IPS-NIHi11 (cell line): ENCODE data around the gene LGALS7.
"Not testable (repeated sequence)": the region's sequence is repeated elsewhere in the genome, so short reads cannot be mapped to it uniquely, and the experiment has no call there.

Source experiments
- DNase-seq: peaks from one replicate; pipeline ENCODE4 v3.0.0; 2012; ENCODE audit warnings: mixed read lengths, low spot score

Gene LGALS7

DNA sequence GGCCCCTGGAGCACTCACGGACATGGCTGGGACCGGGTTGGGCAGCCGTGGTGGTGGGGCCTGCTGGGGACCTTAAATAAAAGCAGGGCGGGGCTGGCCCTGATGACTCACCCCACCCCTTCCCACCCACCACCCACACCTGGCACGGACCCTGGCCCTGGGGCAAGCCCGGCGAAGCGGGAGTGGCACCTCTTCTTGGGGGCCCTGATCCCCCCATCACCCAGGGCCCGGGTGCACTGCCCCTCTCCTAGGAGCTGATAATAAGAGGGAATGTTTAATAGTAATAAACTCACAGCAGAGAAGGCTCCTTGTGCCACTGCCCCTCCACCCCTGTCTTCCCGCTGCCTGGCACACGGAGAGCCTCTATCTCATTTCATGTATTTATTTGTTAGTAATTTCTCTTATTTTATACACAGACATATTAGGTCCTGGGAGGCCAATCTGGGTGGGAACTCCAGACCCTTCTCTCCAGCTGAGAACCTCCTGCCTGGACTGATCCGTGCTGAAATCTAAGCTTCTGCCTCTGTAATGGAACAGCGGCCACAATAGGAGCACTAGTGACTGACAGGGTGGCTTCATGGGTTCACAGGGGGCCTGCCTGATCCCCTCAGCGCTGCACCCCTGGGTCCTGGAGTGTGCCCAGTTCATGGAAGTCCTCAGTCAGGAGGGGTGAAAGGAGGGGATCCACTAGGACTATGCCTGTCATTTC is at the start of gene LGALS7:
LGALS7 (minus strand) TSS at position 49 of the 709 bp plus-strand sequence; CDS start at position 24, 25 bp downstream.
- DNase-seq, result peak; percentile 3

DNA sequence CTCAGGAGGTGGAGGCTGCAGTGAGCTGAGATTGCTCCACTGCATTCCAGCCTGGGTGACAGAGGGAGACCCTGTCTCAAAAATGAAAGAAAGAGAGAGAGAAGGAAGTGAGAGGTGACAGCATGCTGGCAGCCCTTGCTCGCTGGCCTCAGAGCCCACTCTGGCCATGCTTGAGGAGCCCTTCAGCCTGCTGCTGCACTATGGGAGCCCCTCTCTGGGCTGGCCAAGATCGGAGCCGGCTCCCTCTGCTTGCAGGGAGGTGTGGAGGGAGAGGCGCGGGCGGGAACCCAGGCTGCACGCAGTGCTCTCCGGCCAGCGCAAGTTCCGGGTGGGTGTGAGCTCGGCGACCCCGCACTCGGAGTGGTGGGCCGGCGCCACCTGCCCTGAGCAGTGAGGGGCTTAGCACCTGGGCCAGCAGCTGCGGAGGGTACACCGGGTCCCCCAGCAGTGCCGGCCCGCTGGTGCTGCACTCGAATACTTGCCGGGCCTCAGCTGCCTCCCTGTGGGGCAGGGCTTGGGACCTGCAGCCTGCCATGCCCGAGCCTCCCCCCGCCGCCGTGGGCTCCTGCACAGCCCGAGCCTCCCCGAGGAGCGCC is 48.0 kb upstream of the LGALS7 start:
- DNase-seq, result not testable (repeated sequence)

DNA sequence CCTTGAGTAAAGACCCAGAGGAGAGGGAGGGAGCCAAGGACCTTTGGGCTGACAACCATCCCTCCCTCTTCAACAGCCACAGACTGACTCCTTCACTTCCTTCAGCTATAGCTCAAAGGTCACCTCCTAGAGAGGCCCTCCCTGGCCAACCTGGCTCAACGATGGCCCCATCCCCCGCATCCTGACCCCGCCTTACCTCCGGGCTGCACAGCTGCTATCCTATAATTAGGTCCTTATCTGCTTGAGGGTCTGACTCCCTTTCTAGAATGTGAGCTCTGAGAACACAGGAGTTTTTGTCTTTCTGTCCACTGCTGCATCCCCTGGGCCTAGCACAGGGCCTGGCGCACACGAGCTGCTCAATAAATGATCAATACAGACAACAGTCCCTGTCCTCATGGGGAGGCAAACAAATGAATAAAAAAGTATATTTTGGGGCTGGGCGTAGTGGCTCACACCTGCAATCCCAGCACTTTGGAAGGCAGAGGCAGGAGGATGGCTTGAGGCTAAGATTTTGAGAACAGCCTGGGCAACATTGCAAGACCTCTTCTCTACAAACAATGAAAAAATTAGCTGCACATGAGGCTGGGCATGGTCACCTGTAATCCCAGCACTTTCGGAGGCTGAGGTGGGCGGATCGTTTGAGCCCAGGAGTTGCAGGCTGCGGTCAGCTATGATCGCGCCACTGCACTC is 46.1 kb upstream of the LGALS7 start:
- DNase-seq, result peak; percentile 42

DNA sequence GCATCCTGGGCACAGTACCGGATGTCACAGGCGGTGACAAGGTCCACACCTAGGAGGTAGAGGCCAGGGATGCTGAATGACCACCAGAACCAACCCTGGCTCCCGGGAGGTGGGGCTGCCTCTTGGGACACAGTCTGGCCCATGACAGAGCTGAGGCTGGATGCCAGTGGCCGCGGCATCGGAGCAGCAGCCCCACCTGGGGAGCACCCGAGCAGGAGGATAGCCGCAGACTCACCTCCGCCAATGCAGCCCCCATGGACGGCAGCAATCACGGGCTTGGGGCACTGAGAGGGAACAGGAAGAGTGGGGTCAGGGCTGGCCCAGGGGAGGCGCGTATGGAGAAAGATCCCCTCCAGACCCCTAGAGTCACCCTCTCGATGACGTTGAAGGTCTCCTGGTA is 43.8 kb upstream of the LGALS7 start:
- DNase-seq, result no peak

DNA sequence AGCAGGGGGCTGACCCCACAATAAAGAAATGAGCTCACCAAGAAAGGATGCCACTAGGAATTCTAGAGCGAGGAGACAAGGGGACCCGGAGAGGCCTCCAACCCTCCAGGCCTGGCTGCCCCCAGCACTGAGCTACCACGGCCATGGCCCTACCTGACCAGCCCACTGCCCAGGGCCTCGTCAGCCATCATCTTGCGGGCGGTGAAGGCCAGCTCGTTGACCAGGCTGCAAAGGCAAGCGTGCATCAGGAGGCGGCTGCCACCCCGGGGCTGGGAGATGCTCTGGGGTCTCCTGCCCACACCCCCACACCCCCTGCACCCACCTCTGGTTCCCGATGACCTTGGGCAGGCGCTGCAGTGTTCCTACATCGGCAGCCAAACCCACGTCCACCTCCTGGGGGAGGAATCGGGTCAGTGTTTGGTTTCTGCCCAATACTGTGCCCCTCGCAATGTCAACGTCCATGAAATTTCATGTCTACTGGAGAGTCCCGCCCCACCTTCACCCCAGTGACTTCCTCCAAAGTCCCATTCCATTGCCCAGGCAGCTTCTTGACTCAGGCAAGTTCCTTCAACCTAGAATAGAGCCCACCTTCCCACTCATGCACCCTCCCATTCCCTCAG is 42.9 kb upstream of the LGALS7 start:
- DNase-seq, result no peak

DNA sequence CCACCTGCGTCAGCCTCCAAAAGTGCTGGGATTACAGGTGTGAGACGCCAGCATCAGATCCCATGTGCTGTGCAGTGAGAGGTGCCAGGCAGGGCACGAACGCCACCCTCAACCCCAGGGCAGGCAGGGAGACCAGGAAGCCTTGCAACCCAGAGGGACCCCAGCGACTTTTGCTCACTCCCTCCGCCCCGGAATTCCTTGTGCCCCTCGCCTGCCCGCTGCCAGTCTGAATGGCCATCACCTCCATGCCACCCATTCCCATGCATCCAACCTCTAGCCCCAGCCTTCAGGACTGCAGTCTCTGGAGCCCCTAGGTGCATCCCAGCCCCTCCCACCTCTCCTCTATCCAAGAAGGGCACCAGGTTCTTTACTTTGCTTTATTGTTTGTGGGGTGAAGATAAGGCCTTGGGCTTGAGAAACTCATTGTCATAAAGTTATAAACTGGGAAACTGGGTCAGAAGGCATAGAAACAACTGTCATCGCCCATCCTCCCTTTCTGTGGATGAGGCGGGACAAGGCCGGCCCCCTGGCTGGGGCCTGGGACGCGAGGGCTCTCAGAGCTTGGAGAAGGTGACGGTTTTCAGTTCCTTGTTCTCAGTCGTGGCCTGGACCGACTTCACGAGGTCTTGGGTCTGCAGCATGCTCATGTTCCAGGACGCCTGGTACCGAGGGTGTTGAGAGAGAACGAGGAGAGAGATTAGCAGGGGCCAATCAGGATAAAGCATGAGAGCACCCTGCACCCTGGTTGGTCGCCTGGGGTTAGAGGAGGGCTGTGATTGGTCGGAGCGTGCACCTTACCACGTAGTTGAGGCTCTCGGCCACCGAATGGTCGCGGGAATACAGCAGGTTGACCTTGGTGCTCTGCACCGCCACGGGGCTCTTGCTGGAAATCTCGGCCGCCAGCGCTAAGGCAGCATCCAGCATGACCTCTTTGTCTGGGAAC is 42.0 kb upstream of the LGALS7 start:
- peak; percentile 73 for DNase-seq

DNA sequence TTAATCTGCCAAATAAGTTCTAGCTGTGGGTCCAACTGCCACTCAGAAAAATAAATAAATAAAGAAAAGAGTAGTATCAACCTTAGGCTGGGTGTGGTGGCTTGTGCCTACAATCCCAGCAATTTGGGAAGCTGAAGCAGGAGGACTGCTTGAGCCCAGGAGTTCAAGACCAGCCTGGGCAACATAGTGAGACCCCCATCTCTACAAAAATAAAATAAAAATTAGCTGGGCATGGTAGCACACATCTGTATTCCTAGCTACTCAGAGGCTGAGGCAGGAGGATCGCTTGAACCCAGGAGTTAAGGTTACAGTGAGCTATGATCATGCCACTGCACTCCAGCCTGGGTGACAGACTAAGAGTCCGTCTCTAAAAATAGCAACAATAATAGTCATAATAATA is 40.6 kb upstream of the LGALS7 start:
- not testable (repeated sequence) for DNase-seq

DNA sequence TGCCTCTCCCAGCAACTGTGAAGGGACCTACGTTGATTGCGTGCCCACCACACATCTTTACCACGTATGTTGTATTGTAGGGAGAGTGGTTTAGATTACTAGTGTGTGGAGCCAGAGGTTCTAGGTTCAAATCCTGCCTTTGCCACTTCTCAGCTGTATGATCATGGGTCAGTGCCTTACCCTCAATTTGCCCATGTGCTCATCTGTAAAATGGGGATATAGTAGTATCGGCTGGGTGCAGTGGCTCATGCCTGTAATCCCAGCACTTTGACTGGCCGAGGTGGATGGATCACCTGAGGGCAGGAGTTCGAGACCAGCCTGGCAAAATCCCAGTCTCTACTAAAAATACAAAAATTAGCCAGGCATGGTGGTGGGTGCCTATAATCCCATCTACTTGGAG is 40.0 kb upstream of the LGALS7 start:
- DNase-seq, result no peak

DNA sequence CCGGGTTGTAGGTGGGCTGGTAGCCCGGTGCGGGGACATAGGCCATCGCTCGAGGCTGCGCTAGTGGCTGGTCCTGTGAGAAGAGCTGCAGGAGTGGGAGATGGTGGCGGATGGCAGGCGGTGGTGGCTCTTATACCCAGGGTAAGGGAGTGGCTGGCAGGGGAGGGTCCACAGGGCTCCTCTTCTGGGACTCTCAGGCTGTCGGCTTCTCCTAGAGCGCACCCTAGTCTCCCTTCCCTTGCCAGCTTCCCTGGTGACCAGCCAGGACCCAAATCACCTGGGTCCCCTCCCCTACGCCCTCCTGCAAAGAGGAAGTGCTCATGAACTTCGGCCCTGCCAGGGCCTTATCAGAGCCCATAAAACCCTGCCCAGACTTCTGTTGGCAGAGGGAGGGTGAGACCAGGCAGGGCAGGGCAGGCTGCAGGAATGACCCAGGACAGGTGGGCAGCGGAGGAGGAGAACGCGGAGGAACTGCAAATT is 39.6 kb upstream of the LGALS7 start, which contains the start of gene LGALS4:
LGALS4 (minus strand) TSS at position 105 of the 480 bp plus-strand sequence; CDS start at position 46, 59 bp downstream.
- DNase-seq, result peak; percentile 23

DNA sequence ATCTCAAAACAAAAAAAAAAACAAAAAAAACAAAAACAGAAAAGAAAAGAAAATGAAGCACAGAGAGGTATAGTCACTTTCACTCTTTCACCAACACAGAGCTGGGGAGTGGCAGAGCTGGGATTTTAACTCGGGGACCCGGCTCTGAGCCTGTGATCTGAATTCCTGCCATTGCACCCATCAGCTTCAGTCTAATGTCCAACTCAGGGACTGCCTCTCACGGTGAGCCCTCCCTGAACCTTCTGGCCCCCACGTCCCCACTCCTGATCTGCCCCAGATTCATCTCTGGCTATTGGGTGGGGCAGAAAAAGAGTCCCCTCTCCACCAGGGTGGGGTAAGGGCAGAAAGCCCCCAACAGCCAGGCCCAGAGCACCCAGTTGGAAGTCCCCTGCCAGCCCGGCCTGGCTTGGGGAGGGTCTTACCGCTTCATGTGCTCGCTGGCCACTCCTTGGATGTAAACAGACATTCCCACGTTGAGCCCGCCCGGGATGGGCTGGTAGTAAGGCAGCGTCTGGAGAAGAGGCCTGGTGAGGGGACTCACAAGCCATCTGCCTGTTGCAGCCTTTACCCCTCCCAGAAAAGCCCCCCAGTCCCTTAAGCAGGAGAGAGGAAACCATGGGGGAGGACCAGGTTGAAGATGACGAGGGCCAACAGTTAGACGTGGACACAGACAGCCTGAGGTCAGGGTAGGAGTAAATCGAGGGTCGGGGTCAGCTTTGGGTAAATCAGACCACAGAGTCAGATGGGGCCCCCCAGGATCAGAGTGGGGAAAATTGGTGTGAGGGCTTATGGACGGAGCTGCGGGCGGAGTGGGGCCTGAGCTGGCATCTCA is 38.9 kb upstream of the LGALS7 start:
- DNase-seq, result peak; percentile 21

DNA sequence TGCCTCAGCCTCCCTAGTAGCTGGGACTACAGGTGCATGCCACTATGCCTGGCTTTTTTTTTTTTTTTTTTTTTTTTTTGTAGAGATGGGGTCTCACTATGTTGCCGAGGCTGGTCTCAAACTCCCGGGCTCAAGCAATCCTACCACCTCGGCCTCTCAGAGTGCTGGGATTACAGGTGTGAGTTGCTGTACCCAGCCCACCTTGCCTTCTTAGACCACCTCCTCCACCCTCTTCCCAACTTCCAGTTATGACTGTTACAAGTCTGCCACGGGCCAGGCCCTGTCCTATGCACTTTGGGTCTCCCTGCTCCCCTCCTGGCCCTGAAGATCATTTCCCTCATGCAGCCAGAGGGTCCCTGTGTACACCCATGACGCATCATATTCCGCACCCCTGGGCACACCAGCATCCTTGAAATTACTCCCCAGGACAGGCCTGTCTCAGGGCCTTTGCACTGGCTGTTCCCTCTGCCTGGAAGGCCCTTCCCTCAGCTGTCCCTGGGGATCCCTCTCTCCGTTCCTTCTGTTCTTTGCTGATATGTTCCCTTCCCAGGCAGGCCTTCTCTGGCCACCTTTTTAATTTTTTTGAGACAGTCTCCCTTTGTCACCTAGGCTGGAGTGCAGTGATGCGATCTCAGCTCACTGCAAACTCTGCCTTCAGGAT is 36.4 kb upstream of the LGALS7 start:
- no peak for DNase-seq

DNA sequence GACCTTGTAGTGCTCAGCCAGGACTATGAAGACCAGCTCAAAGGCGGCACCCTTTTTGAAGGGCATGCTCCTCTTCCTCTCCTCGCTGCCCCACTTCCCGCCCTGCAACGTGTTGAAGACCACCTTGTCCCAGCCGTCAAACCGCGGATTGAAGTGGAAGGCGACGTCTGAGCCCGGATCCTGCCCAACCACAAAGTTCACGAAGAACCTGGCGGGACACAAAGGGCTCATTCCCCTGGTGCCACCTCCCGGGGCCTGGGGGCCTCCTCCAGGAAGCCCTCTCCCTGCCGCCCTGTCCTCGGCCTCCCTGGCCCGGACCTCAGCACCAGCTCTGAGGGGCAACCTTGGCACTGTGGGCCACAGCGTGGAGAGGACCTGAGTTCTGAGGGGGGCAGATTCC is 35.4 kb upstream of the LGALS7 start:
- no peak for DNase-seq

DNA sequence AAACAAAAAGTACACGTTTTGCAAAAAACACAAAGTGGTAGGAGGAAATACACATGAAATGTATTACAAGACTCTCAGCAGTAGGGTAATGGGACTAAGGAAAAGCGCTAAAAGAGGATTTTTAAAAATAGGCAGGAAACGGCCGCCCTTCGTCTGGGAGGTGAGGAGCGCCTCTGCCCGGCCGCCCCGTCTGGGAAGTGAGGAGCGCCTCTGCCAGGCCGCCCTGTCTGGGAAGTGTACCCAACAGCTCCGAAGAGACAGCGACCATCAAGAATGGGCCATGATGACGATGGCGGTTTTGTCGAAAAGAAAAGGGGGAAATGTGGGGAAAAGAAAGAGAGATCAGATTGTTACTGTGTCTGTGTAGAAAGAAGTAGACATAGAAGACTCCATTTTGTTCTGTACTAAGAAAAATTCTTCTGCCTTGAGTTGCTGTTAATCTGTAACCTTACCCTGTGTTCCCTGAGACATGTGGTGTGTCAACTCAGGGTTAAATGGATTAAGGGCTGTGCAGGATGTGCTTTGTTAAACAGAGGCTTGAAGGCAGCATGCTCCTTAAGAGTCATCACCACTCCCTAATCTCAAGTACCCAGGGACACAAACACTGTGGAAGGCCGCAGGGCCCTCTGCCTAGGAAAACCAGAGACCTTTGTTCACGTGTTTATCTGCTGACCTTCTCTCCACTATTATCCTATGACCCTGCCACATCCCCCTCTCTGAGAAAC is 34.2 kb upstream of the LGALS7 start:
- not testable (repeated sequence) for DNase-seq

DNA sequence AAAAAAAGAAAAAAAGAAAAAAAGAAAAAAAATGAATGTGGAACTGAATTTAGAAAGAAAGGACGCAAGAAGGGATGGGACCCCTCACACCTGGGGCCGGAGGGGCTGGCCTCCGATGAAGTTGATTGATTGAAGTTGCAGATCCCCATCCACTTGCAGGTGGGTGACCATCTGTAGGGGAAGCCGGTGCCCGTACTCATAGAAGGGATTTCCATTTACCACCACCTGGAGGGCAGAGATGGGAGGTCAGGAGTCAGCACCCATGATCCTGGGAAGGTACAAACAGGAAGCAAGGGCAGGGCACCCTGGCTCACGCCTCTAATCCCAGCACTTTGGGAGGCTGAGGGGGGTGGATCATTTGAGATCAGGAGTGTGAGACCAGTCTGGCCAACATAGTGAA is 33.1 kb upstream of the LGALS7 start:
- DNase-seq, result peak; percentile 6

DNA sequence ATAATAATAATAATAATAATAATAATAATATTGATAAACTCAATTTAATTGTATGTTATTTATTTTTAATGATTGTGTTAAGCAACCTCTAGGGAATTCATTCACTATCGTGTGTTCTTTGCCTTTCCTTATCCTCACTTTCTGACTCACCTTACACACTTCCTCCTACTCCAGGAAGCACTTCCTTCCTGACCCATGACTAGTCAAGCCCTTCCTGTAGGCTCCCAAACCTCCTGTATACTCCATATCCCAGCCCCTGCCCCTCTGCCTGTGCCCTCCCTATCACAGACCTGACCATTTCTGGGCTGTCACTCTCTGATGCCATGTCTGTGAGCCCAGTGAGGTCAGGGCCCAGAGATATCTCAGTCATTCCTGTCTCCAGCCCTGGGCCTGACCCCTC is 31.9 kb upstream of the LGALS7 start:
- peak; percentile 6 for DNase-seq

DNA sequence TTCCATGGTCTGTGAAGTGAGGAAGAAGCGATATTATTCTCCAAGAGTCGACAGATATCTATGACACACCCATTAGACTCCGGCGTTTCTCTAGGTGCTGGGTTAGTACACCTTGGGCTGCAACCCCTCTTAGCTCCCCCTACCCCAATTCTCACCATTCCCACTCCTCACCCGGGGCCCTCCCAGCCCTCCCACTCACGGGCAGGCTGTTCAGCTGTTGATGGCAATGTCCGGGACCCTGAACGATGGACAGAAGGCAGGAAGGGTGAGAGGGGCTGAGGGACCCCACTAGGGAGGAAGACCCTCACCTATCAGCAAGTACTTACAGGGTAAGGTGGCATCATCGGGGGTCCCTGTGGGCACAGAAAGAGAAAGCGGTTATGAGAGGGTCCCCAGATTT is 30.2 kb upstream of the LGALS7 start:
- DNase-seq, result peak; percentile 4

DNA sequence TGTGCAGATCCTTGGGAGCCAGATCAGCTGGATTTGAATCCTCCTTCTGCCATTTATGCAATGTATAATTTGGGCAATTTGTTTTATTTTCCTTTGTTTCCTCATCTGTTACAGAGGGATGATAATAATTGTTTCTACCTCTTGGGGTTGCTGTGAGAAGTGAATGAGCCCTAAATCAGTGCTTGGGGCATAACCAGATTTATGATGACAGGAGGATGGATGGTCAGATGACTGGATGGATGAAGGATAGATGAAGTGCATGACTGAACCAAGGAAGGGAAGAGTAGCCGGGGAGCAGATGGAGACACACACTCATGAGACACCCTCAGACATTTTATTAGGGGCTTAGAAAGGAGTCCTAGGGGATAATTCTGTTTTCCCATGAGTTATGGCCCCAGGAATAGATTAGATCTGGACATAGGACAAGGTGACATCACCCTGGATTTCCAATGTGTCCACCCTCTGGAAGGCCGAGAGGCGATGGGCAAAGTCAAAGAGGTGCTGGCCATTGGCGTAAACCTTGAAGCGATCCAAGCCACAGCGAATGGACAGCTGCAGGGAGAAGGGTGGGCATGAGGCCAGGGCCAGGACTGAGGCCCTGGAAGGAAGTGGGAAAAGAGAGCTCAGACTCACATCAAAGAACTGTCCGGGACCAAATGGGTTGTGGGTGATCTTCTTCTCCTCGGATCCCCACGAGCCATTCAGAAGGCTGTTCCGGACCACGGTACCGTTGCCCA is 28.2 kb upstream of the LGALS7 start:
- DNase-seq, result no peak

DNA sequence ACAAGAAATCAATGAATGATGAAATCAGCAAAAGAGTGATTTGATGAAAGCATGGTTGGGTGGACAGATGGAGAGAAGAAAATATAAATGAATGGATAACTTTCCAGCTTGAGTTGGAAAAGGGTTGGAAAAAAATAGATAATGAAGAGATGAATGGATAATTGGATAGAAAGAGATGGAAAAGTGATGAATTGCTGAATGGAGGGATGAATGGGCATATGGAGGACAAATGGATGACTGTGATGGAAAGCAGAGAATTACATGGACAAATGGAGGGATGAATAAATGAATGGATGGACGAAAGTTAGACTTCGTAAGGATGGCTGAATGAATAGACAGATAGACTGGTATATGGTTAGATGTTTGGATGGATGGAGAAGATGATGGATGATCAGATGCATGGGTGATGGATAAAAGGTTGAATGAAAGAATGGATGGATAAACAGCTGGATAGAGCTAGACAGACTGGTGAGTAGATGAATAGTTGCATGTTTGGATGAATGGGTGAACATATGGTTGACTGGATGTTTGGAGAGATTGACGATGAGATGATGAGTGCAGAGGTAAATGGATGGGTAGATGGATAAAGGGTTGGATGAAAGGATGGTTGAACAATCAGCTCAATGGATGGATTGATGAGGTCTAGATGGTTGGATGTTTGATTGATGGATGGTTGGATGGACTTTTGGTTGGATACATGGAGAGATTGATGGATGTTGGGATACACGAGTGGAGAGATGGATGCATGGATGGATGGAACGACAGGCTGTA is 27.4 kb upstream of the LGALS7 start:
- DNase-seq, result no peak
